Stimulated activated naive CD8-positive, alpha-beta T cell treated with anti-CD3 and anti-CD28 coated beads, Interleukin-15, Interleukin-2, amounts not matched to agents 100 ng/mL and 50 ng/mL, for 24 hours (primary cell): ENCODE data around the gene NPHS2.
"Not testable (repeated sequence)": the region's sequence is repeated elsewhere in the genome, so short reads cannot be mapped to it uniquely, and the experiment has no call there.

Experiments used
- H3K27ac Mint-ChIP-seq: one replicate; pipeline ENCODE4 v1.8.0; 2021; ENCODE audit warnings: mild to moderate bottlenecking, mixed read lengths
- H3K27me3 Mint-ChIP-seq: one replicate; pipeline ENCODE4 v1.8.0; 2021; ENCODE audit warnings: mixed read lengths
- H3K36me3 Mint-ChIP-seq: one replicate; pipeline ENCODE4 v1.8.0; 2021; ENCODE audit warnings: low read depth, mixed read lengths
- H3K4me1 Mint-ChIP-seq: one replicate; pipeline ENCODE4 v1.8.0; 2021; ENCODE audit warnings: low read depth, mixed read lengths
- H3K4me3 Mint-ChIP-seq: one replicate; pipeline ENCODE4 v1.8.0; 2021; ENCODE audit warnings: mild to moderate bottlenecking, mixed read lengths
- H3K9me3 Mint-ChIP-seq: one replicate; pipeline ENCODE4 v1.8.0; 2021; ENCODE audit warnings: mixed read lengths

The NPHS2 gene

DNA sequence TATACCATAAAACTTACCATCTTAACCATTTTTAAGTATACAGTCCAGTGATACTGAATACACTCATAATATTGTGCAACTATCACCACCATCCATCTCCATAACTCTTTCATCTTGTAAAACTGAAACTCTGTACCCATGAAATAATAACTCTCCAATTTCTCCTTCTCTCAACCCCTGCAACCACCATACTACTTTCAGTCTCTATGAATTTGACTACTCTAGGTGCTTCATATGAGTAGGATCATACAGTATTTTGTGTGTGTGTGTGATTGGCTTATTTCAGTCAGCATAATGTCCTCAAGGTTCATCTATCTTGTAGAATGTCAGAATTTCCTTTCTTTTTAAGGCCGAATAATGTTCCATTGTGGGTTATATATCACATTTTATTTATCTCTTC lies 17.7 kb downstream of the NPHS2 start:
- no peak overlapping the region for H3K4me3 Mint-ChIP-seq
- no peak overlapping the region for H3K27ac Mint-ChIP-seq
- H3K4me1 Mint-ChIP-seq = no peaks in the 10 kb centered on the region
- no peaks in the 10 kb centered on the region for H3K9me3 Mint-ChIP-seq
- H3K36me3 Mint-ChIP-seq = no peaks in the 10 kb centered on the region
- peaks cover 4% of the 10 kb centered on the region for H3K27me3 Mint-ChIP-seq

DNA sequence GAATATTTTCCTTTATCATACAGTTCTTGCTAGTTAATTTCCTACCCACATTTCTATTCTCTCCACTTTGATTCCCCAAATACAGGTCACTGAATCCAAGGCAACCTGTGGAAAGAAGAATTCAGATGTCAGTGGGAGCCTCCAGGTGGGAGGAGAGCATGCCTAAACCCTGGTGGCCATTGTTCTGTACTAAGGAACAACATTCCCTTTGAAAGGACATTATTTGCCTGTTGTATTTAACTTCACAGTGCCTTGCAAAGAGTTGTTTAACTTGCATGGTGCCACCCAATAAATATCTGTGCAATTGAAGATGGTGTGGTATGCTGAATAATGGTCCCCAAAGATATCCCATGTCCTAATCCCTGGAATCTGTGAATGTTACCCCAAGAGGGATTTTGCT lies 21.3 kb downstream of the NPHS2 start:
- H3K4me1 Mint-ChIP-seq = no peaks in the 10 kb centered on the region
- H3K27me3 Mint-ChIP-seq = peaks cover 4% of the 10 kb centered on the region
- H3K9me3 Mint-ChIP-seq = no peaks in the 10 kb centered on the region
- H3K36me3 Mint-ChIP-seq = no peaks in the 10 kb centered on the region
- no peak overlapping the region for H3K4me3 Mint-ChIP-seq
- no peak overlapping the region for H3K27ac Mint-ChIP-seq

DNA sequence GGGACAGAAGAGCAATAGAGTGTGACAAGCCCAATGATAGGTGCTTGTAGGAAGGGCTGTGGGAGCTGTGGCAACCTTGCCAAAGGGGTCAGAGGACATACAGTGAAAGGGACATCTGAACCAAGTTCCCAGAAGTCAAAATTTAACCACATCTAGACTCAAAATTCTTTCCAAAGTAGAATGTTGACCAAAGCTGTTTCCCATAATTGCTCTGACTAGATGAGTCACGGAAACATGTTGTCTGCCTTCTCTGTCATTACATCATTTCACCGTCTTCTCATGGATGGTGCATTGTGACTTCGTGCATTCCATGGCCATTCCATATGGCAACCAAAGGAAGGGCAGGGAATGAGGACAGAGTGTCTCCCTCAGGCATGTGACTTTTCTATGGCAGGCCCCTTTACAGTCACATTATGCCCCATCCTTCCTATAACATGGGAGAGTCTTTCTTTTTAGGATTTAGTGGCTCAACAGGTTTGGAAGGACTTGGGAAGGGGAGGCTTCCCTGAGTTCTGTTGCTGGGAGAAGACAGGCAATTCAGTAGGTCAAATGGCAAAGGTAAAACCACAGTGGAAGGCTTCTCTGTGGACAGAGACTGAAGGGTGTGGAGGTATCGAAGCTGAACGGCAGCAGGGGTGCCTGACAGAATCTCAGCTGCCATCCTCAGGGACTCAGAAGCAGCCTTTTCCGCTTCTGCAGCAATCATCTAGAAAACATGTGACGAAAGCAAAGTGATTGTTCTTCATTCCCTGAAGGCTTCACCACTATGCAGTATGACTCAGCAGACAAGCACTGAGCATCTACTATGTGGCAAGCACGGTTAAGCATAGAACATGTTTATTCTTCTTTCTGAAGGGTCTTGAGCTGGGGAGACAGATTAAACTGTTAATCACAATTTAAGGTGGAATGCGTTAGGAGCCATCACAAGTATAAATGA lies 24.7 kb downstream of the NPHS2 start:
- H3K27me3 Mint-ChIP-seq = peaks cover 4% of the 10 kb centered on the region
- H3K9me3 Mint-ChIP-seq = no peaks in the 10 kb centered on the region
- no peaks in the 10 kb centered on the region for H3K36me3 Mint-ChIP-seq
- H3K4me1 Mint-ChIP-seq = no peaks in the 10 kb centered on the region
- H3K27ac Mint-ChIP-seq = no peak overlapping the region
- H3K4me3 Mint-ChIP-seq = no peak overlapping the region

DNA sequence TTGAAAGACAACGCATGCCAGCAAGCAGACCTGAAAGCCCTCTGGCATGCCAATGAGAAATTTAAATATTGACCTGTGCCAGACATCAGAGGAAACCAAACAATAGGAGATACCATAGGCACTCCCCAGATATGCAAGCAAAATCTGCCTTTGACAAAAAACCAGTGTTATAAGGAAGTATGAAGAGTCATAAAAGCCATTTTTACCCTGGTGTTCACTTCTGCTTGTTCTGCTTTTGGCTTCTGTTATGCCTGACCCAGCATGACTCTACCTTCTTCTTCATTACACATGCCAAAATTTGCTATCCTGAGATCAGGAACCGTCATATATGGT lies 26.4 kb downstream of the NPHS2 start:
- Mint-ChIP-seq H3K27ac (no peak overlapping the region), H3K4me3 (no peak overlapping the region), H3K9me3 (no peaks in the 10 kb centered on the region), H3K36me3 (no peaks in the 10 kb centered on the region), H3K4me1 (no peaks in the 10 kb centered on the region), H3K27me3 (peaks cover 4% of the 10 kb centered on the region)

DNA sequence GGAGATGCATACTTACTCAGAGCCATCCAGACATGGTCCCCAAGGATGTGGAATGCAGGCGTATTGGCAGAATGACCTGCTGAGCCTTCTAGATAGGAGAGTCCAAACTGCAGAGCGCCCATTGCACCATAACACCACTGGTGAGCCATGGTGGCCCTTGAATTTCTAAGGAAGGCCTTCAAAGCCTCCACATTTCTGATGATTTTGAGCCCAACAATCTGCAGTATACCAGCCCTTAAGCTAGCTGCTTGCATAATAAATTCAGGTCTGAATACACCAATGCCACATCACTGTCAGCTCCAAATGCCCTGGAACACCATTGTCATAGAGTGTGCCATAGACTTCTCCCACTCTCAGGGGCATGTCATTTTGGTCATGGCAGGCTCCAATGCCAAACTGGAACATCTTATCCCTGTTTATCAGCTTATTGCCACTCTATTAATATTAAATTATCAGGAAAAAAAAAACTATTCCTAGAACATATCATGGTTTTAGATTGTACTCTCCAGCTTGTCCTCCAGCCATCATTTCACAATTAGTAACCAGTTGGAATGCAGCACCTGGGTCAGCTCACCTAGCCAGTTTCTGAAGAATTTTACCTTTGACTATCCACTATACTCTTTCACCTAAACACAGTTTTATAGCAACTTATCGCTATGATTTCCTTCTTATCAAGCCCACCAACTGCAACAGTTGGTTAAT lies 26.9 kb downstream of the NPHS2 start:
- Mint-ChIP-seq H3K9me3 (no peaks in the 10 kb centered on the region), H3K4me1 (no peaks in the 10 kb centered on the region), H3K4me3 (no peak overlapping the region), H3K27me3 (peaks cover 4% of the 10 kb centered on the region), H3K27ac (no peak overlapping the region), H3K36me3 (no peaks in the 10 kb centered on the region)

DNA sequence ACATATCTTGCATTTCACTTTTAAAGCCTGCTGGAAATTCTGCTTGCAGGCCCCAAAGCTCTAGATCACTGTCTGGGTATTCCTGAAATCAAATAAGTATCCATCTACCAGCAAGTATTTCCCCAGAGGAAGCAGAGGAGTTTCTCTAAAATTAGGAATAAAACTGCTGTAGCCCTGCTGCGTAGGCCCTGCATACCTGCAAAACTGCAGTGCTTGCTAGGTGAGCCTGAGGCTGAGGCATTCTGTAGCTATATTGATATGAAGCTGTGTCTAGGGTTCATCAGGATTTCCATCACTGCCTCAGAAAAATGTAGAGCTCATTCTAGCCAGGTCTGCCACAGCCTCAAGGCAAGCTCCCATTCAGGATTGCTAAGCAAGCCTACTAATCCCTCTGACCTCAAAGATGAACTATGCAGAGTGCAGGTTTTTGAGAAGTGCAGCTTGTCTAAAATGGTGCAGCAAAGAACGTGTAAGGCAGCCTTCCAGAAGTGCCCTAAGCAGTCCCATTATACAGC lies 28.7 kb downstream of the NPHS2 start:
- Mint-ChIP-seq H3K27ac (no peak overlapping the region), H3K4me1 (no peaks in the 10 kb centered on the region), H3K9me3 (no peaks in the 10 kb centered on the region), H3K4me3 (no peak overlapping the region), H3K27me3 (no peaks in the 10 kb centered on the region), H3K36me3 (no peaks in the 10 kb centered on the region)

DNA sequence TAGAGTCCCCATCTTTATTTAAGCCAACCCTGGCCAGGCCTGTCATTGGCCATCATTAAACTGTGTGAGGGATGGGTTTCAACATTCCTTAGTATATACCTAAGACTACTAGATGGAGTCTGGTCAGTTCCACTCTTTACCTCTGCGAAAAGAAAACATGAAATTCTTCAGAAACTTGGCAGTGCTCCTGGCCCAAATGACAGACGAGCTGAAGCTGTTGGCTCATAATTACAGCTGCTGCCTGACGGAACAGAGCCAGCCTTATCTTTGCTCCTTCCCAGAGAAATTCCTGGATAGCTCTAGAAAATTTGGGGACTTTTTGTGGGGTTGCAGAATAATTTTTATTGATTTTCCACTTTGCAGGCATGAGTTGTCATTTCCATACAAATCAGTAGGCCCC lies 30.4 kb downstream of the NPHS2 start:
- no peaks in the 10 kb centered on the region for H3K36me3 Mint-ChIP-seq
- no peaks in the 10 kb centered on the region for H3K4me1 Mint-ChIP-seq
- H3K4me3 Mint-ChIP-seq = no peak overlapping the region
- no peak overlapping the region for H3K27ac Mint-ChIP-seq
- H3K9me3 Mint-ChIP-seq = no peaks in the 10 kb centered on the region
- H3K27me3 Mint-ChIP-seq = no peaks in the 10 kb centered on the region

DNA sequence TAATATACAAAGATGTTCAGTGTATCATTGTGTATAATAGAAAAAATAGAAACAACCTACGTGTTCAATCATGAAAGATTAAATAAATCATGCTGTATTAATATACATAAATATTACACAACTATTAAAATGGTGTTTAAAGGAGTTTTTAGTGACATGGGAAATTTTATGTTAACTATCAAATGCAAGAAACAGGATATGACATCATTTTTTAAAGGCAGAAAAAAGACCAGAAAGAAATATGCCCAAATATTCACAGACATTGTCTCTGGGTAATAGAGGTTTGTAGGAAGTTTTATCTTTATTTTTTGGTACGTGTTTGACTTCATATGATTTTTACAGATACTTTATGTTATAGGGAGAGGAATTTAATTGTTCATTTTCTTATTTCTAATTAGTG lies 34.0 kb downstream of the NPHS2 start:
- Mint-ChIP-seq H3K4me3 (no peak overlapping the region), H3K27me3 (no peaks in the 10 kb centered on the region), H3K4me1 (no peaks in the 10 kb centered on the region), H3K27ac (no peak overlapping the region), H3K36me3 (no peaks in the 10 kb centered on the region), H3K9me3 (peaks cover 10% of the 10 kb centered on the region)

DNA sequence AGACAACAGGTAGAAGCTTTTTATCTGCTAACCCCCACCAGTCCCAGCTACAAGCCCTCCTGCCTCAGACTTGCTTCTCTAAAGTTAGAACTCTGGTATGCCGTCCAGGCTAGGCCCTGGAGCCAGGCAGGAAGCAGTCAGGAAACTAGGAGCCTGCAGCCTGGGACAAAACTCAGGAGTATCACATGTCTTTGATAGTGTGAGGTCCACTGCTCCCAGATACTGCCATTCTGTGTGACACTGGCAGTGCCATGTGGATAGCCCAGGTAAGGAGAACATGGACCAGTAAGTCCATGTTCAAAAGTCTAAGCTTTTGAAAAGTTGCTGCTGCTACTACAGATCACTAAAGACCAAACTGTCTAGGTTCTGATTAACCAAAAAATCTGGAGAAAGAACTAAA lies 45.4 kb downstream of the NPHS2 start:
- no peaks in the 10 kb centered on the region for H3K27me3 Mint-ChIP-seq
- no peaks in the 10 kb centered on the region for H3K36me3 Mint-ChIP-seq
- no peaks in the 10 kb centered on the region for H3K9me3 Mint-ChIP-seq

DNA sequence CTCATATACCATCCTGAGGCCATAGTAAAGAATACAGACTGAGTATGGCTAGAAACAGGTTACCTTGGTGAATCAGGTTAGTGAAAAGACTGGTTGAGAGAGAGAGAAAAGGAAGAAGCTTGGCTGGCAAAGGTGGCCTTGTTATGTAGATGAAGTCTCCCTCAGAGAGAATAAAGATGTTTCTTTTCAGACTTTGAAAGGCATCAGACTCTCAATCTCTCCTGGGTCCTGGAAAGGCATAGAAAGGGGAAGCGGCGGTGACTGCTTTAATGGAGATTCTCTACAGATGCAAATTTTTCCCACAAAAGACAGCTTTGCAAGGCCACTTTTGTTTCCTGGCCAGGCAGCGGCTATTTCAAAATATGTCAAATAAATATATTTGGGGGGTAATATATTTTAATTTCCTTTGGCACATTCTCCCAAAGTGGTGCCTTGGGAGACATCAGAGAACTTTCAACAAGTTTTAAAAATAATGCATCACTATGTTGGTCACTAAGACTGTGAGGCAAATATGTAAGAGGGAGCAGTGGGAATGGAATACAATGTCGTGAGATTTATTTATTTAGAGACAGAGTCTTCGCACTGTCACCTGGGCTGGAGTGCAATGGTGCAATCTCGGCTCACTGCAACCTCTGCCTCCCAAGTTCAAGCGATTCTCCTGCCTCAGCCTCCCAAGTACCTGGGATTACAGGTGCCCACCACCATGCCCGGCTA lies 46.1 kb downstream of the NPHS2 start:
- H3K9me3 Mint-ChIP-seq = no peaks in the 10 kb centered on the region
- peaks cover 3% of the 10 kb centered on the region for H3K4me1 Mint-ChIP-seq
- no peaks in the 10 kb centered on the region for H3K36me3 Mint-ChIP-seq
- H3K4me3 Mint-ChIP-seq = no peak overlapping the region
- H3K27ac Mint-ChIP-seq = no peak overlapping the region
- H3K27me3 Mint-ChIP-seq = peaks cover 5% of the 10 kb centered on the region

More for the DNA sequence above, 45.4 kb downstream of the NPHS2 start:
- Mint-ChIP-seq H3K27ac (no peak overlapping the region), H3K4me3 (no peak overlapping the region), H3K4me1 (peaks cover 3% of the 10 kb centered on the region)

DNA sequence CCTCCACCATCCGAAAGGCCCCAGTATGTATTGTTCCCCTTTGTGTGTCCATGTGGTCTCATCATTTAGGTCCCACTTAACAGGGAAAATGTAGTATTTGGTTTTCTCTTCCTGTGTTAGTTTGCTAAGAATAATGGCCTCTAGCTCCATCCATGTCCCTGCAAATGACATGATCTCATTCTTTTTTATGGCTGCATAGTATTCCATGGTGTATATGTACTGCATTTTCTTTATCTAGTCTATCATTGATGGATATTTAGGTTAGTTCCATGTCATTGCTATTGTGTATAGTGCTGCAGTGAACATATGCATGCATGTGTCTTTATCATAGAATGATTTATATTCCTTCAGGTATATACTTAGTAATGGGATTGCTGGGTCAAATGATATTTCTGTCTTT lies 57.2 kb downstream of the NPHS2 start:
- H3K4me3 Mint-ChIP-seq, H3K4me1 Mint-ChIP-seq, H3K36me3 Mint-ChIP-seq, H3K9me3 Mint-ChIP-seq, H3K27ac Mint-ChIP-seq: not testable (repeated sequence)
- H3K27me3 Mint-ChIP-seq = peaks cover 10% of the 10 kb centered on the region

DNA sequence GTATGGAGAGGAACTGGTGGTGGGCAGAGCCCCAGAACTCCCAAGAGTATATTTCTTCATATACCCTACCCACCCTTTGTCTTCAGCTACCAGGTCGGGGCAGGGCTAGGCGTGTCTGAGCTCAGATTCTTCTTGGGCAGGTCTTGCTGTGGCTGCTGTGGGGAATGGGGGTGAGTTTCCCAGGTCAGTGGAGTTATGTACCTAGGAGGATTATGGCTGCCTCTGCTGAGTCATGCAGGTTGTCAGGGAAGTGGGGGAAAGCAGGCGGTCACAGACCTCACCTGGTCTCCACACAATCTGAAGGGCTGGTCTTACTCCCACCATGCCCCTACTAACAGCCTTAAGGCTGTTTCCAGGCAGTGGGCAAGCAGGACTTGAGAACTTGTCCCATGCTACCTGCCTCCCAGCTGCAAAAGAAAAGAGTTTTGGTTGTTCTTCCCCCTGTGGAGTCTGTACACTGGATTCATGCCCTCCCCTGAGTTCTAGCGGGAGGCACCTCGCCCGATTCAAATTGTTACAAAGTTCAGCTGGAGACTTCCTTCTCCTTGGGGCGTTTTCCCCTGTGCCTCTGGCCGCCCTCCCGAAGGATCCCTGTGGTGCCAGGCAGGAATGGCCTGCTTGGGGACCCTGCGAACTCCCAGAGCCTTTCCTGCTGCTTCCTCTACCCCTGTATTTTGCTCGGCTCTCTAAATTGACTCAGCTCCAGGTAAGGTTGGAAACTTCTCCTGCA lies 58.6 kb downstream of the NPHS2 start:
- Mint-ChIP-seq H3K27me3 (peaks cover 9% of the 10 kb centered on the region), H3K4me1 (no peaks in the 10 kb centered on the region), H3K36me3 (no peaks in the 10 kb centered on the region)

DNA sequence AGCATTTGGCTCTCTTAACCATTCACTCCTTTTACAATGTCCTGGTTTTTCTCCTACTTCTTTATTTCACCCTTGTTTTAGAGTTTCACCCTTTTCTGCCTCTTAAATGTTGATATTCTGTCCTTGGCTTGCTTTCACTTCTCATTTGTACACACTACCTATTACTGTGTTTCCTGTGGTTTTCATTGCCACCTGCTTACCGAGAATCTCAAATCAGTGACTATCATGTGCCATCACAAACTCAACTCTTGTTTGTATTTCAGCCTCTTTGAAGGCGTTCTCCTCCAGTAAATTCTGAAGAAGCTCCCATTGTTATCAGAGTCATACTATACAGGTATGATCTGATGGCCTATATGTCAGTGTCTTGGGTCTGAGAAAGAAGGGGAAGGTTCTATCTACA lies 65.7 kb downstream of the NPHS2 start:
- Mint-ChIP-seq H3K27ac (no peak overlapping the region), H3K9me3 (peaks cover 4% of the 10 kb centered on the region), H3K27me3 (peaks cover 5% of the 10 kb centered on the region), H3K4me1 (no peaks in the 10 kb centered on the region), H3K4me3 (no peak overlapping the region), H3K36me3 (no peaks in the 10 kb centered on the region)

More for the DNA sequence above, 58.6 kb downstream of the NPHS2 start:
- Mint-ChIP-seq H3K9me3 (peaks cover 4% of the 10 kb centered on the region), H3K27ac (no peak overlapping the region), H3K4me3 (no peak overlapping the region)

DNA sequence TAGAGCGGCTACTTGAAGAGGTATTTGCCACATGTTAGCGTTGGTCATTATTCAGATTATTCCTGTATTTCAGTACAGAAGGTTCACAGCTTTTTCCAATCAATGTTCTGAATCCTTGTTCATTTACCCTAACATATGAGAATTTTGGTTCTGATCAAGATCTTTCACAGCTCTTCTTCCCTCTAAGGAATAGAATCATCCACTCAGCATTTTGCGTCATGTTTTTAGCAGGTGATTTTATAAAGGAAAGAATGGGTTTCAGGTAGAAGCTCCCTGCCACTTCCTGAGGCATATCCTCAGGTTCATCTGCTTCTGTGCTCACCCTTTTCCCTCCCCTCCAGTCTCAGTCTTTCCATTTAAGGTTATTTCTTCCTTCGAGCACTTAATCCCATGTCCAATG lies 66.4 kb downstream of the NPHS2 start:
- H3K9me3 Mint-ChIP-seq = peaks cover 4% of the 10 kb centered on the region
- H3K4me3 Mint-ChIP-seq = no peak overlapping the region
- no peak overlapping the region for H3K27ac Mint-ChIP-seq
- no peaks in the 10 kb centered on the region for H3K4me1 Mint-ChIP-seq
- H3K36me3 Mint-ChIP-seq = no peaks in the 10 kb centered on the region
- peaks cover 5% of the 10 kb centered on the region for H3K27me3 Mint-ChIP-seq
